K562 (cell line): ENCODE results near the gene COL5A3. TPM values are rescaled to one million over a fixed set of nuclear protein-coding genes. Genes with fewer than 3 reads are reported as not detected.

Source experiments
- ATAC-seq: fragments of 200-7000 bp; cut with Tn5 transposase; 3 replicates; pipeline ENCODE4 v1.9.1; 2020; ENCODE audit warnings: moderate library complexity
- BruUV-seq: library from RNA; stranded (reverse); fragments of 400-500 nt; replicated peaks from 2 replicates; lab custom pipeline; 2021; lab: Mats Ljungman, UMichigan
- CTCF ChIA-PET: fragments of 300-600 bp; formaldehyde crosslinking; extraction: SDS; loops from one replicate; lab custom pipeline; 2021; ENCODE audit warnings: low intra/inter-chr PET ratio; lab: Yijun Ruan, JAX
- POLR2A ChIA-PET: fragments of 300-600, 350-650 bp; sonication (Branson Sonifier 250); formaldehyde crosslinking; extraction: SDS; loops from one replicate; lab custom pipeline; 2021; ENCODE audit warnings: antibody characterized with exemption, inconsistent platforms; lab: Yijun Ruan, JAX
- DNase-seq, 4 experiments: peaks; one replicate each; pipeline versions ENCODE4 v3.0.0 to v3.0.0-alpha.2; 2011 to 2018; ENCODE audit warnings: low spot score in 3 of 4, mixed read lengths in 3 of 4; ENCODE audit errors: extremely low read depth in 1 of 4
- FAIRE-seq: peaks from 2 replicates; lab custom pipeline; 2011; peaks lifted over from hg19 to GRCh38; lab: Jason Lieb, UNC
- H2AFZ ChIP-seq: 2 replicates; pipeline ENCODE4 v1.6.0; 2011; ENCODE audit warnings: low read depth, low read length, control low read depth, inconsistent platforms
- H3K27ac ChIP-seq: fragments of 200-600 bp; 3 replicates; pipeline ENCODE4 v1.8.0; 2011; ENCODE audit warnings: low read depth, mild to moderate bottlenecking, control low read depth, inconsistent platforms, low read length, moderate library complexity, mixed read lengths; ENCODE audit errors: extremely low read depth
- H3K27me3 ChIP-seq, 2 experiments: fragments of 300-600 bp in 1 of 2; 2 replicates in 1 of 2; 3 replicates in 1 of 2; pipeline versions ENCODE4 v1.6.0 to v1.8.0; 2011; ENCODE audit warnings: inconsistent platforms in 2 of 2, low read length in 2 of 2, mild to moderate bottlenecking in 1 of 2, mixed read lengths in 1 of 2, moderate library complexity in 1 of 2; ENCODE audit not compliant: control insufficient read depth in 2 of 2, insufficient read depth in 2 of 2
- H3K36me3 ChIP-seq: fragments of 300-600 bp; 3 replicates; pipeline ENCODE4 v1.8.0; 2011; ENCODE audit warnings: mild to moderate bottlenecking, low read length, inconsistent platforms; ENCODE audit not compliant: control insufficient read depth, insufficient read depth
- H3K4me1 ChIP-seq, 2 experiments: fragments of 200-600 bp in 1 of 2; replicated peaks in 1 of 2; 2 replicates in 1 of 2; 3 replicates in 1 of 2; pipeline versions ENCODE4 v1.5.1 to v1.8.0; 2011; ENCODE audit warnings: inconsistent platforms in 2 of 2, low read length in 2 of 2, mild to moderate bottlenecking in 1 of 2, mixed read lengths in 1 of 2, moderate library complexity in 1 of 2; ENCODE audit not compliant: control insufficient read depth in 2 of 2, insufficient read depth in 2 of 2
- H3K4me2 ChIP-seq: 2 replicates; pipeline ENCODE4 v1.6.1; 2011; ENCODE audit warnings: low read length, control low read depth, inconsistent platforms, mixed read lengths; ENCODE audit not compliant: insufficient read depth
- H3K4me3 ChIP-seq: fragments of 200-600 bp; sonication (generic), shearing (Covaris generic); 2 replicates; pipeline ENCODE4 v1.5.1; 2016; ENCODE audit warnings: control low read depth, inconsistent platforms
- H3K79me2 ChIP-seq: fragments of 200-600 bp; 3 replicates; pipeline ENCODE4 v1.8.0; 2011; ENCODE audit warnings: low read length, inconsistent platforms; ENCODE audit not compliant: control insufficient read depth, insufficient read depth
- H3K9ac ChIP-seq, 2 experiments: 2 replicates each; pipeline versions ENCODE4 v1.6.0 to v1.6.1; 2011; ENCODE audit warnings: low read depth in 2 of 2, low read length in 2 of 2, control low read depth in 1 of 2, inconsistent platforms in 1 of 2, mild to moderate bottlenecking in 1 of 2, mixed read lengths in 1 of 2; ENCODE audit not compliant: insufficient read depth in 1 of 2
- H3K9me1 ChIP-seq: one replicate; pipeline ENCODE4 v1.6.0; 2011; ENCODE audit warnings: inconsistent platforms, mild to moderate bottlenecking, low read length, moderate library complexity; ENCODE audit not compliant: control insufficient read depth, insufficient read depth
- H3K9me3 ChIP-seq: replicated peaks from 2 replicates; pipeline ENCODE4 v1.5.1; 2011; ENCODE audit warnings: low read depth, low read length, inconsistent platforms; ENCODE audit not compliant: control insufficient read depth, insufficient read depth
- H4K20me1 ChIP-seq: replicated peaks from 2 replicates; pipeline ENCODE4 v1.6.1; 2011; ENCODE audit warnings: low read length, inconsistent platforms, mixed read lengths; ENCODE audit not compliant: control insufficient read depth, insufficient read depth
- EGR1 ChIP-seq: fragments of 450-650 bp; conservative IDR thresholded peaks from 2 replicates; pipeline ENCODE4 v1.6.1; 2017; ENCODE audit warnings: mild to moderate bottlenecking
- HNRNPLL ChIP-seq: fragments of 200-400 bp; formaldehyde crosslinking; IDR thresholded peaks from 2 replicates; pipeline ENCODE4 v1.6.1; 2017; ENCODE audit warnings: low read length, low read depth, mild to moderate bottlenecking; ENCODE audit not compliant: poor library complexity, severe bottlenecking
- ID3 ChIP-seq, 2 experiments: fragments of 250-450 bp in 1 of 2; fragments of 450-650 bp in 1 of 2; sonication (Bioruptor Pico) in 1 of 2; IDR thresholded peaks; 2 replicates each; pipeline versions ENCODE4 v1.6.1 to v1.8.0; 2016 to 2021; ENCODE audit warnings: mild to moderate bottlenecking in 2 of 2, moderate library complexity in 2 of 2, missing compliant biosample characterization in 1 of 2, missing genetic modification characterization in 1 of 2
- RBM25 ChIP-seq: fragments of 200-400 bp; formaldehyde crosslinking; IDR thresholded peaks from 2 replicates; pipeline ENCODE4 v1.6.1; 2018; ENCODE audit warnings: low read length, low read depth, moderate library complexity; ENCODE audit not compliant: severe bottlenecking
- SMAD2 ChIP-seq: fragments of 150-350 bp; IDR thresholded peaks from 2 replicates; pipeline ENCODE4 v1.6.1; 2014; ENCODE audit warnings: low read depth, mild to moderate bottlenecking, low read length
- ZNF76 ChIP-seq: fragments of 250-450 bp; sonication (Bioruptor Pico); IDR thresholded peaks from 2 replicates; pipeline ENCODE4 v1.4.0; 2020; ENCODE audit warnings: mild to moderate bottlenecking, moderate library complexity, borderline replicate concordance
- WGBS: fragments of 100-300 bp; shearing (Covaris generic); methylation state at CpG from one replicate; pipeline ENCODE4 v1.1.6; 2016; ENCODE audit warnings: low coverage, mixed read lengths; ENCODE audit not compliant: insufficient coverage; ENCODE audit errors: missing lambda C conversion rate; 5-methylcytosine and 5-hydroxymethylcytosine counted together
- in situ Hi-C: fragments of 300-500 bp; cut with MboI; formaldehyde crosslinking; loops from 4 replicates; pipeline ENCODE4 v1.15.0; 2018; ENCODE audit warnings: inconsistent platforms, mixed read lengths
- intact Hi-C: fragments of 100-400 bp; cut with micrococcal nuclease; formaldehyde crosslinking; loops from 2 replicates; pipeline ENCODE4 v1.14.2; 2022
- polyA plus RNA-seq, 8 experiments: library from polyadenylated mRNA; depleted of rRNA in 4 of 8; stranded (reverse) in 5 of 8; unstranded in 3 of 8; fragments of >200 nt; fragmentation: Nextera tagmentation in 2 of 8; fragmentation: Illumina TruSeq in 1 of 8; extraction: Ambion mirVana in 2 of 8; extraction: Trizol in 1 of 8; gene quantifications; 2 replicates each; pipeline versions ENCODE4 v1.2.1 to v1.2.3, GENCODE V29; 2011 to 2014; ENCODE audit warnings: inconsistent platforms in 1 of 8, missing spikeins in 1 of 8
- total RNA-seq, 7 experiments: library from RNA; depleted of rRNA in 6 of 7; stranded (reverse); fragments of >200 nt in 6 of 7; fragmentation: Illumina TruSeq in 2 of 7; extraction: Trizol in 2 of 7; gene quantifications; 2 replicates each; pipeline versions ENCODE4 v1.2.1 to v1.2.3, GENCODE V29; 2011 to 2021; ENCODE audit warnings: low replicate concordance in 1 of 7

The COL5A3 gene
- total and polyA plus RNA-seq, 9 of the 15 experiments (the other 6 are each of a cell fraction or from before 2014, with no cell fraction given), result 0.01 to 0.02 TPM; not detected in 7

DNA sequence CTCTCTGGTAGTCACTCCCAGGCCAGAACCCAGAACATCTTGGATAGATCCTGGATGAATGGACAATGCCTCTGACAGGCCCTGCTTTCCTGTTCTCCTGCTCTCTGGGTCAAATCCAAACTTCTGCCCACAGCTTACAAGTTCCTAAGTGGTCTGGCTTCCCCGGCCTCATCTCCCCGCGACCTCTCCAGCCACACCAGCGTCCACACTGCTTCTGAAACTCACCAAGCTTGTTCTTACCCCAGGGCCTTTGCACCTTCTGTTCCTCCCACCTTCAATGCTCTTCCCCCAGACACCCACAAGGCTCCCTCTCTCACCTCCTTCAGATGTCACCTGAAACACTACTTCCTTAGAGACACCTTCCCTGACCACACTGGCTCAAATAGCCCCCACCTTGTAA lies 77.5 kb downstream of the COL5A3 start:
- no peak overlapping the region for H2AFZ ChIP-seq
- no peaks in the 10 kb centered on the region for H3K9me3 ChIP-seq
- H3K79me2 ChIP-seq, result no peaks in the 10 kb centered on the region
- intact Hi-C loops, result loop anchor here (5.0 kb wide), 3 partner anchors 179 to 454 kb away; partner anchors contain the start of genes MRPL4 and P2RY11
- in situ Hi-C loops, result loop anchor here (10.0 kb wide), 1 partner anchor 92 kb away; no protein-coding TSS in a partner anchor
- TF ChIP-seq SMAD2 (no peak), RBM25 (peak; percentile 35), ZNF76 (no peak), ID3 (CRISPR knock-in tag; IDR thresholded peaks at IDR 0.05) (no peak), ID3 (tag; IDR thresholded peaks at IDR 0.05) (no peak), EGR1 (no peak), HNRNPLL (no peak)
- CTCF ChIA-PET, result interaction anchor here (0.6 to 2.6 kb wide), 3 partner anchors 95 to 486 kb away, joined by 3 to 29 read pairs (median 4); no protein-coding TSS in a partner anchor
- no peaks in the 10 kb centered on the region for H3K36me3 ChIP-seq
- H3K27me3 ChIP-seq, result peaks cover 0 to 6% of the 10 kb centered on the region in 2 experiments; a peak in 1 of 5 replicates
- FAIRE-seq (no peak), DNase-seq (no peak), ATAC-seq (no peak)
- H3K4me1 ChIP-seq, result peaks cover 3 to 17% of the 10 kb centered on the region in 2 experiments; a peak in 3 of 5 replicates
- 0% methylated on average over 4 of the region's 4 CpGs for WGBS
- H3K27ac ChIP-seq, result no peak overlapping the region
- no peak overlapping the region for H3K9ac ChIP-seq
- POLR2A ChIA-PET, result interaction anchor here (0.6 to 2.0 kb wide), 4 partner anchors 95 to 299 kb away, joined by 3 to 7 read pairs (median 4); partner anchors contain the start of gene S1PR2
- H3K4me2 ChIP-seq, result no peak overlapping the region
- H3K4me3 ChIP-seq, result no peak overlapping the region
- H3K9me1 ChIP-seq, result no peaks in the 10 kb centered on the region
- BruUV-seq, result no TSS peak
- no peaks in the 10 kb centered on the region for H4K20me1 ChIP-seq
